NCI-H460 (cell line): ENCODE results near the gene CACNB2. TPM values are rescaled to one million over a fixed set of nuclear protein-coding genes. Genes with fewer than 3 reads are reported as not detected.
"Not testable (repeated sequence)": the region's sequence is repeated elsewhere in the genome, so short reads cannot be mapped to it uniquely, and the experiment has no call there.

Experiments
- DNase-seq: peaks from one replicate; pipeline ENCODE4 v3.0.0-alpha.2; 2016; ENCODE audit warnings: low read depth; ENCODE audit errors: extremely low read depth
- total RNA-seq: library from RNA; depleted of rRNA; stranded (reverse); fragments of >200 nt; shearing (Covaris generic); gene quantifications from 2 replicates; pipeline ENCODE4 v1.2.3, GENCODE V29; 2014

Gene CACNB2
- total RNA-seq, 1 experiment from 2014 or later: 2.6 TPM

DNA sequence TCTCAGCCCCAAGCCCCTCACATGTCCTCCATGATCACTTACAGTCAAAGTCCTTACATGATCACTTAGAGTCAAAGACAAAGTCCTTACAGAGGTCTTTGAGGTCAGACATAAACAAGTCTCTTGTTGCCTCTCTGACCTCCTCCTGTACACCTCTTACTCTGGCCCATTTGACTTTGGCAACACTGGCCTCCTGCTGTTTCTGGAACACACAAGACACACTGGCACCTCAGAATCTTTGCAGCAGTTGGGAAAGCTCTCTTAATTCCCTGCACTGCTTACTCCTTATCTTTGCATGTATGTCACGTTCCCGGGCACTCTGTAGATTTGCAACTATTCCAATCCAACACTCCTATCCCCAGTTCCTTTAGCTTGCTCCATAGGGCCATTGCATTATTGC is 408.9 kb downstream of the CACNB2 start:
- DNase-seq: no peak

DNA sequence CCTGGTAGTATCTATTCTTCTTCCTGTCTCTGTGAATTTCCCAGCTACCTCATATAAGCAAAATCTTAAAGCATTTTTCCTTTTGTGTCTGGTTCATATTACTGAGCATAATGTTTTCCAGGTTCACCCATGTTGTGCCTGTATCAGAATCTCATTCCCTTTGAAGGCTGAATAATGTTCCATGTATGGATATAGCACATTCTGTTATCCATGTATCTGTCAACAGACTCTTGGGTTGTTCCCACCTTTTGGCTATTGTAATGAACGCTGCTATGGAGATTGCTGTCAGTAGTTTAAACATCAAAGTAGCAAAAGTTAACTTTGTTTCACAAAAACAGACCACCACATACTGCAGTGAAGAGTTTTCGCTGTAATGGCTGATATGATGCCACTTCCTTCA is 411.2 kb downstream of the CACNB2 start:
- no peak for DNase-seq

DNA sequence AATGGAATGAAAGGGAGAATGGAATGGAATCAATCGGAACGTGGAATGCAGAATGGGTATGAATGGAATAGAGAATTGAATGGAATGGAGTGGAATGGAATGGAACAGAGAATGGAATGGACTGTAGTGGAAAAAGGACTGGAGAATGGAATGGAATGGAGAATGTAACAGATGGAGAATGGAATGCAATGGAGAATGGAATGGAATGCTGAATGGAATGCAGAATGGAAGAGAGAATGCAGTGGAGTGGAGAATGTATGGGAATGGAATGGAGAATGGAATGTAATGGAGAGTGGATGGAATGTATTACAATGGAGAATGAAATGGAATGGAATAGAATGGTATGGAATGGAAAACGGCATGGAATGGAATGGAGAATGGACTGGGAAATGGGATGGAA is 414.3 kb downstream of the CACNB2 start:
- no peak for DNase-seq

DNA sequence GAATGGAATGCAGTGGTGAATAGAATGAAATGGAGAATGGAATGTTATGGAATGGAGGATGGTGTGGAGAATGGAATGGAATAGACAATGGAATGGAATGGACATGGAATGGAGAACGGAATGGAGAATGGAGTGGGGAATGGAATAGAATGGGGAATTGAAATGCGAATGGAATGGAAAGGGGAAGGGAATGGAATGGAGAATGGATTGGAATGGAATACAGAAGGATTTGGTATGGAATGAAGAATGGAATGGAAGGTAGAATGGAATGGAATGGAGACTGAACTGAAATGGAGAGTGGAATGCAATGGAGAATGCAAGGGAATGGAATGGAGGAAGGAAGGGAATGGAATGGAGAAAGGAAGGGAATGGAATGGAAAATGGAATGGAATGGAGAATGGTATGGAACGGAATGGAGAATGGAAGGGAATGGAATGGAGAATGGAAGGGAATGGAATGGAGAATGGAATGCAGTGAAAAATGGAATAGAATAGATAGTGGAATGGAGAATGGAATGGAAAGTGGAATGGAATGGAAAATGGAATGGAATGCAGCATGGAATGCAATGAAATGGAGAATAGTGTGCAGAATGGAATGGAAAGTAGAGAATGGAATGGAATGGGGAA is 416.4 kb downstream of the CACNB2 start:
- no peak for DNase-seq

DNA sequence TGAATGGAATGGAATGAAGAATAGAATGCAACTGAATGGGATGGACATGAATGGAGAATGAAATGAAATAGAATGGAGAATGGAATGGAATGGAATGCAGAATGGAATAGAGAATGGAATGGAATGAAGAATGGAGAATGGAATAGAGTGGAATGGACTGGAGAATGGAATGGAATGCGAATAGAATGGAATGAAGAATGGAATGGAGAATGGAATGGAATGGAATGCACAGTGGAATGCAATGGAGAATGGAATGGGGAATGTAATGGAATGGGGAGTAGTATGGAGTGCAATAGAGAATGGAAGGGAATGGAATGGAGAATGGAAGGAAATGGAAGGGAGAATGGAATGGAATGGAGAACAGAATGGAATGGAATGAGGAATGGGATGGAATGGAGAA is 417.7 kb downstream of the CACNB2 start:
- DNase-seq: no peak

DNA sequence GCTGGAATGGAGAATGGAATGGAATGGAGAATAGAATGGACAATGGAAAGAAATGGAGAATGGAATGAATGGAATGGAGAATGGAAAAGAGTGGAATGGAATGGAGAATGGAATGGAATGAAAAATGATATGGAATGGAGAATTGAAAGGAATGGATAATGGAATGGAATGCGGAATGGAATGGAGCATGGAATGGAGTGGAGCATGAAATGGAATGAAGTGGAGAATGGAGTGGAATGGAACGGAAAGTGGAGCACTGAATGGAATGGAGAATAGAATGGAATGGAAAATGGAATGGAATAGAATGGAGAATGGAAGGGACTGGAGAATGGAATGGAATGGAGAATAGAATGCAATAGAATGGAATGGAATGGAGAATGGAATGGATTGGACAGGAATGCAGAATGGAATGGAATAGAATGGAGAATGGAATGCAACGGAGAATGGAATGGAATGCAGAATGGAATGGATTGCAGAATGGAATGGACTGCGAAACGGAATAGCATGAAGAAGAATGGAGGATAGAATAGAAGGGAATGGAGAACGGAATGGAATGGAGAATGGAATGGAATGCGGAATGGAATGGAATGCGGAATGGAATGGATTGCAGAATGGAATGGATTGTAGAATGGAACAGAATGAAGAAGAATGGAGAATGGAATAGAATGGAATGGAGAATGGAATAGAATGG is 421.8 kb downstream of the CACNB2 start:
- DNase-seq: no peak

DNA sequence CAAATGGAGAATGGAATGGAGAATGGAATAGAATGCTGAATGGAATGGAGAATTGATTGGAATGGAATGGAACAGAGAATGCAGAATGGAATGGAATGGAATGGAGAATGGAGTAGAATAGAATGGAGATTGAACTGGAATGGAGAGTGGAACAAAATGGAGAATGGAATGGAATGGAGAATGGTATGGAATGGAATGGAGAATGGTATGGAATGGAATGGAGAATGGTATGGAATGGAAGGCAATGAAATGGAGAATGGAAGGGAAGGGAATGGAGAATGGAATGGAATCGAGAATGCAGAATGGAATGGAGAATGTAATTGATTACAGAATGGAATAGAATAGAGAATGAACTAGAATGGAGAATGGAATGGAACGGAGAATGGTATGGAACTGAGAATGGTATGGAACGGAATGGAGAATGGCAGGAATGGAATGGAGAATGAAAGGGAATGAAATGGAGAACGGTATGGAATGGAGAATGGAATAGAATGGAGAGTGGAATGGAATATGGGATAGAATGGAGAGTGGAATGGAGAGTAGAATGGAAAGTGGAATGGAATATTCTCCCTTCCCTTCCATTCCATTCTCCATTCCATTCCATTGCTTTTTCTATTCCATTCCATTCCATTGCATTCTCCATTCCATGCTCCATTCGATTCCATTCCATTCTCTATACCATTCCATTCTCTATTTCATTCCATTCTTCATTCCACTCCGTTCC is 422.9 kb downstream of the CACNB2 start:
- no peak for DNase-seq

DNA sequence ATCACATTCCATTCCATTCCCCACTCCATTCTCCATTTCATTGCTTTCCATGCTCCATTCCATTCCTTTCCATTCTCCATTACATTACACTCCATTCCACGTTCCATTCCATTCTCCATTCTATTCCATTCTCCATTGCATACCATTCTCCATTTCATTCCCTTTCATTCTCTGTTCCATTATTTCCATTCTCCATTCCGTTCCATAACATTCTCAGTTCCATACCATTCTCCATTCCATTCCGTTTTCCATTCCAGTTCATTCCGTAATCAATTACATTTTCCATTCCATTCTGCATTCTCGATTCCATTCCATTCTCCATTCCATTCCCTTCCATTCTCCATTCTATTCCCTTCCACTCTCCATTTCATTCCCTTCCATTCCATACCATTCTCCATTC is 424.8 kb downstream of the CACNB2 start:
- no peak for DNase-seq

DNA sequence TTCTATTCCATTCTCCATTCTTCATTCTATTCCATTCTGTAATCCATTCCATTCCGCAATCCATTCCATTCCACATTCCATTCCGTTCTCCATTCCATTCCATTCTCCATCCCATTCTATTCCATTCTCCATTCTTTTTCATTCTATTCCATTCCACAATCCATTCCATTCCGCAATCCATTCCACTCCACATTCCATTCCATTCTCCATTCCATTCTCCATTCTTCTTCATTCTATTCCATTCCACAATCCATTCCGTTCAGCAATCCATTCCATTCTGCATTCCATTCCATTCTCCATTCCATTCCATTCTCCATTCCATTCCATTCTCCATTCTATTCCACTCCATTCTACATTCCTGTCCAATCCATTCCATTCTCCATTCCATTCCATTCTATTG is 426.0 kb downstream of the CACNB2 start:
- no peak for DNase-seq

DNA sequence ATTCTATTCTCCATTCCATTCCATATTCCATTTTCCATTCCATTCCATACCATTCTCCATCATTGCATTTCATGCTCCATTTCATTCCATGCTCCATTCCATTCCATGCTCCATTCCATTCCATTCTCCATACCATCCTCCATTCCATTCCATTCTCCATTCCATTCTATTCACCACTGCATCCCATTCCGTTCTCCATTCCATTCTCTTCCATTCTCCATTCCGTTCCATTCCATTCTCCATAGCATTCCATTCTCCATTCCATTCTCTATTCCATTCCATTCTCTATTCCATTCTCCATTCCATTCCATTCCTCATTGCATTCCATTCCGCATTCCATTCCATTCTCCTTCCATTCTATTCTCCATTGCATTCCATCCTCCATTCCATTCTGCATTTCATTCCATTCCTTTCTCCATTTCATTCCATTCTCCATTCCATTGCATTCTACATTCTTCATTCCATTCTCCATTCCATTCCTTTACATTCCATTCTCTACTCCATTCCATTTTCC is 427.2 kb downstream of the CACNB2 start:
- DNase-seq: no peak

DNA sequence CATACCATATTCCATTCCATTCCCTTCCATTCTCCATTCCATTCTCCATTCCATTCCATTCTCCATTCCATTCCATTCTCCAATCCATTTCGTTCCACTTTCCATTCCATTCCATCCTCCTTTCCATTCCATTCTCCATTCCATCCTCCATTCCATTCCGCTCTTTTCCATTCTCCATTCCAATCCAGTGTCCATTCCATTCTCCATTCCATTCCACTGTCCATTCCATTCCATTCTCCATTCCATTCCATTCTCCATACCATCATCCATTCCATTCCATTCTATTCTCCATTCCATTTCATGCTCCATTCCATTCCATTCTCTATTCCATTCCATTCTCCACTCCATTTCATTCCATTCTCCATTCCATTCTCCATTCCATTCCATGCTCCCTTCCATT is 430.2 kb downstream of the CACNB2 start:
- DNase-seq: not testable (repeated sequence)

DNA sequence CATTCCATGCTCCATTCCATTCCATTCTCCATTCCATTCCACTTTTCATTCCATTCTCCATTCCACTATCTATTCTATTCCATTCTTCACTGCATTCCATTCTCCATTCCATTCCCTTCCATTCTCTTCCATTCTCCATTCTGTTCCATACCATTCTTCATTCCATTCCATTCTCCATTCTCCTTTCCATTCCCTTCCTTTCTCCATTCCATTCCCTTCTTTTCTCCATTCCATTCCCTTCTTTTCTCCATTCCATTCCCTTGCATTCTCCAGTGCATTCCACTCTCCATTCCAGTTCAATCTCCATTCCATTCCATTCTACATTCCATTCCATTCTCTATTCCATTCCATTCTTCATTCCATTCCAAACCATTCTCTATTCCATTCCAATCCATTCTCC is 430.9 kb downstream of the CACNB2 start:
- no peak for DNase-seq

DNA sequence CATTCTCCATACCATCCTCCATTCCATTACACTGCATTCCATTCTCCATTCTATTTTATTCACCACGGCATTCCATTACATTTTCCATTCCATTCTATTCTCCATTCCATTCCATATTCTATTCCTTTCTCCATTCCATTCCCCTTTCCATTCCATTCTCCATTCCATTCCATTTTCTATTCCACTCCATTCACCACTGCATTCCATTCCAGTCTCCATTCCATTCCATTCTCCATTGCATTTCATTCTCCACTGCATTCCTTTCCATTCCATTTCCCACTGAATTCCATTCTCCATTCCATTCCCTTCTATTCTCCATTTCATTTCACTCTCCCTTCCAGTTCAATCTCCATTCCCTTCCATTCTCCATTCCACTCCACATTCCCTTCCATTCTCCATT is 431.6 kb downstream of the CACNB2 start:
- DNase-seq: no peak

DNA sequence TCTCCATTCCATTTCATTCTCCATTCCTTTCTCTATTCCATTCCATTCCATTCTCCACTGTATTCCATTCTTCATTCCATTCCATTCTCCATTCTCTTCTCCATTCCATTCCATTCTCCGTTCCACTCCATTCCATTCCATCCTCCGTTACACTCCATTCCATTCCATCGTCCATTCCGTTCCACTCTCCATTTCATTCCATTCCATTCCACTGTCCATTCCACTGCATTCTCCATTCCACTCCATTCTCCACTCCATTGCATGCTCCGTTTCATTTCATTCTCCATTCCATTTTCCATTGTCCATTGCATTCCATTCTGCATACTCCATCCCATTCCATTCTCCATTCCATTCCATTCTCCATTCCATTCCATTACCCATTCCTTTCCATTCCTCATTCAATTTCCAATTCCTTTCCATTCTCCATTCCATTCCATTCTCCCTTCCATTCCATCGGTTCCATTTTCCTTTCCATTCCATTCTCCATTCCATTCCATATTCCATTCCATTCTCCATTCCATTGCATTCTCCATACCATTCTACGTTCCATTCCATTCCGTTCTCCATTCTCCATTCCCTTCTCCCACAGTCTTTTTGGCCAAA is 432.8 kb downstream of the CACNB2 start:
- DNase-seq: no peak

DNA sequence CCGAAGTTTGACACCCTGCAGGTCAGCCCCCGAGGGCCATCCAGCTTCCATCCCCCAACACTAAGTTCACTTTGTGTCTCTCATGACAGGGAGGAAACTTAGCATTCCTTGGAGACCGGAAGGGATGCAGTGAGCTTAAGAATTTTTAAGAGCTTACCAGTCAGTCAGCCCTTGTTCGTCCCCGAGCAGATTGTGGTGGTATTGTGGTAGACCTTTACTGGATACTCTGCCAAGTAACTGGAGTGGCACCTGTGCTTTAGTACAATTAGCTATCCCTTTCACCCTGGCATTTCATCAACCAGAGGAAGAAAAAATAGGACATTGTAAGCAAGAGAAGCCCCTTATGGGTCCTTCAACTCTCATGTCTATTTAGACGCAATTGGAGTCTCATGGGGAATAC is 436.4 kb downstream of the CACNB2 start:
- DNase-seq: no peak

DNA sequence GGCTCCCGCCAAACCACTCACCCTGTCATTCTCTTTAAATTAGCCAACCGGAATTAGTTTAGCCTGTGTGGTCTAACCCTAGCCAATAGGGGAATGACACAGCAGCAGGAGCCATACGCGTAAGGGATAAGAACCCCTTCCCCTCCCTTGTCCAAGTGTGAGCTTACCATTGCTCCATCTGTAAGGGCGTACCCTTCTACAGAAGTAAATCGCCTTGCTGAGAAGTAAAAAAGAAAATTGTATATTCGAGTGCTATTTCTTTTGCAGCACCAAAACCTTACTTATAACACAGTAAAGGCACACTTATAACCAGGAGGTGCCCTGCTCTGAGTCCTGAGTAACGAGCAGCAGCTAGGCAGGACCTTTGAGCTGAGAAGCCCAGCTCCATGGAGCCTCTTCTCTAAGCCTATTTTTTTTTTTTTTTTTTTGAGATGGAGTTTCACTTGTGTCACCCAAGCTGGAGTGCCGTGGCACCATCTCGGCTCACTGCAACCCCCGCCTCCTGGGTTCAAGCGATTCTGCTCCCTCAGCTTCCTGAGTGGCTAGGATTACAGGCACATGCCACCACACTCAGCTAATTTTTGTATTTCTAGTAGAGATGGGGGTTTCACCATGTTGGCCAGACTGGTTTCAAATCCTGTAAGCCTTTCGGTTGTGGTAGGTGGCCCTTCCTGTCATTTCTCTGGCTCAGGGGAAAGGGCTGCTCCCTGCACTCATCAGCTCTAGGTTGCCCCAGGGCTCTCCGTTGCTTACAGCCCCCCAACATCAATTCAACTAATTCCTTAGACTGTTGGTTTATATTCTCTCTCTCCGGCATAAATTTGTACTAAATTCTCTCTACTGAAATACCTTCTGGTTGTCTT is 437.8 kb downstream of the CACNB2 start:
- no peak for DNase-seq

DNA sequence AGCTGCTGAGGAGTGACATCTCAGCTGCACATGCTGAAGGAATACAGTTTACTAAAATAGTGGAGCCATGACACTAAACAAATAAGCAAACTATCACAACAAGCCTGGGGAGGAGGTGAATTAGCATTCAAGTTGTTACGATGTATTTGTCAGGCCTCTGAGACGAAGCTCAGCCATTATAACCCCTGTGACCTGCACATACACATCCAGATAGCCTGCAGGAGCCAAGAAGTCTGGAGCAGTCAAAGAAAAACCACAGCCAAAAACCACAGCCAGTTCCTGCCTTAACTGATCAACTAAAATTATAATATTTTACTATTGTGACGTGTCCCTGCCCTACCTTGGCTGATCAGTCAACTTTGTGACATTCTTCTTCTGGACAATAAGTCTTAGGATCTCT is 442.6 kb downstream of the CACNB2 start:
- no peak for DNase-seq

DNA sequence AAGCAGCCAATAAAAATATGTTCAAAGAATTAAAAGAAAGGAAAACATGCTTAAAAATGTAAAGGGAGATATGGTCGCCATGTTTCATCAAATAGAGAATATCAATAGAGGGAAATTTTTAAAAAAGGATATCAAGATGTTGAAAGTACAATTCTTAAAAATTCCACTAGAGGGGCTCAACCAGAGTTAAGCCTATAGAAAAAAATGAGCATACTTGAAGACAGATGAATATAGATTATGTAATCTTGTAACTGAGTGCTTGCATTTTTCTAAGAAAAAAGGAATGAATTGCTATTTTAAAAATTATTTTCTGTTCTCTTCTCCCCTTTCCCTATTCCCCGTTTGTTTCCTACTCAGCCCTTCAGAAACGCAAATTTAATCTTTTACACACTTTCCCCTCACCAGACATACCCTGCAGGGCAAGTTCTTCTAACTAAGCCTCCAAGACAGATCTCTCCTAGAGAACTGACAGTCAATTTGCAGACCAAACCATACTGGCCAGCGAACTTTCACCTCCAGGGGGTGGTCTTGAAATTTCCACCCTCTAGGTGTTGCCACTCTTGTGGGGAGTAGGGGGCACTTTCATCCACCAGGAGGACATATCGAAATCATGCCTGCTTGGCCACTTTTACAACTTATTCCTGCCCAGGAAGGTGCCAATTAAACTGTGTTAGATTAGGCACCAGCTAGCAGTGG is 443.5 kb downstream of the CACNB2 start:
- DNase-seq: no peak

DNA sequence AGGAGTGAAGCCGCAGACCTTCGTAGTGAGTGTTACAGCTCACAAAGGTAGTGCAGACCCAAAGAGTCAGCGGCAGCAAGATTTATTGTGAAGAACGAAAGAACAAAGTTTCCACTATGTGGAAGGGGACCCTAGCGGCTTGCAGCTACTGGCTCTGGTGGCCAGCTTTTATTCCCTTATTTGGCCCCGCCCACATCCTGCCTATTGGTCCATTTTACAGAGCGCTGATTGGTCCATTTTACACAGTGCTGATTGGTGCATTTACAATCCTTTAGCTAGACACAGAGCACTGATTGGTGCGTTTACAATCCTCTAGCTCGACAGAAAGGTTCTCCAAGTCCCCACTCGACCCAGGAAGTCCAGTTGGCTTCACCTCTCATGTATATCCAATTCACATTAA is 446.4 kb downstream of the CACNB2 start:
- DNase-seq: not testable (repeated sequence)

DNA sequence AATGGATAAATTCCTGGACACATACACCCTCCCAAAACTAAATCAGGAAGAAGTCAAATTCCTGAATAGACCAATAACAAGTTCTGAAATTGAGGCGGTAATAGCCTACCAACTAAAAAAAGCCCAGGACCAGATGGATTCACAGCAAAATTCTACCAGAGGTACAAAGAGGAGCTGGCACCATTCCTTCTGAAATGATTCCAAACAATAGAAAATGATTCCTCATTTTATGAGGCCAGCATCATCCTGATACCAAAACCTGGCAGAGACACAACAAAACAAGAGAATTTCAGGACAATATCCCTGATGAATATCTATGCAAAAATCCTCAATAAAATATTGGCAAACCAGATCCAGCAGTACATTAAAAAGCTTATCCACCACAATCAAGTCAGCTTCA is 450.9 kb downstream of the CACNB2 start:
- not testable (repeated sequence) for DNase-seq
